ENCODE measurements around the gene MMP11.

The MMP11 gene

DNA sequence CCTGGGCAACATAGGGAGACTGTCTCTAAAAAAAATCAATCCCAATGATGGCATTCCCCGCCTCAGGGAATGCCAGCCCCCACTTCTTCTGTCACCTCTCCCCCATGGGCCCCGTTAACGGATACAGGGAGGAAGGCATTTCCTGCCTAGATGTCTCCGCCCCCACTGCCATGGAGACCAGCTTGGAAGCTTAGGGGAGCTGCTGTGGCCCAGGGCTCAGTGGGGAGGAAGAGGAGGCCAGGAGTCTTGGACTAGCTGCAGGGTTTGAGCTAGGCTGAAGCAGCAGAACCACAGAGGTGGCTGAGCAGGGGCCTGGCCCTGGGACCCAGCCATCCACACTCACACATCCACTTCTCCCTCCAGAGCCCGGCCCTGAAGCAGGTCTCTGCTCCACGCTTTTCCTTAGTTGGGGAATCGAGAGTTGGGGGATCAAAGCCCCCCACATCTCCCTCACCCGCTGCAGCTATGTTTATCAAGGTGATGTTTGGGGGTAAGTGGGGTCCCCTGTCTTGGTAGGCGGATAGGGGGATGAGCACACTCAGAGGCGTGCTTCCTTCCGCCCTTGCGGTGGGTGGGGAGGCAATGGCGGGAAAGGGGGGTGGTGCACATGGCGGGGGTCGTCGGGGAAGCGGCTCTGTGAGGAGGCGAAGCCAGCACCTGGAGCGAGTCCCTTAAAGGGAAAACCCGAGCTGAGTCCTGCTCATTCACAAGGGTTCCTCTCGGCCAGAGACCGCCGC lies 9.6 kb upstream of the MMP11 start, which contains the start of gene C22orf15:
C22orf15 (plus strand) TSS at position 149 of the 737 bp plus-strand sequence; CDS start at position 466, 317 bp downstream.
- no peak for TF ChIP-seq ZFX (IDR thresholded peaks at IDR 0.05; ENCODE audit: borderline replicate concordance)
- TF ChIP-seq, protein P1, sequence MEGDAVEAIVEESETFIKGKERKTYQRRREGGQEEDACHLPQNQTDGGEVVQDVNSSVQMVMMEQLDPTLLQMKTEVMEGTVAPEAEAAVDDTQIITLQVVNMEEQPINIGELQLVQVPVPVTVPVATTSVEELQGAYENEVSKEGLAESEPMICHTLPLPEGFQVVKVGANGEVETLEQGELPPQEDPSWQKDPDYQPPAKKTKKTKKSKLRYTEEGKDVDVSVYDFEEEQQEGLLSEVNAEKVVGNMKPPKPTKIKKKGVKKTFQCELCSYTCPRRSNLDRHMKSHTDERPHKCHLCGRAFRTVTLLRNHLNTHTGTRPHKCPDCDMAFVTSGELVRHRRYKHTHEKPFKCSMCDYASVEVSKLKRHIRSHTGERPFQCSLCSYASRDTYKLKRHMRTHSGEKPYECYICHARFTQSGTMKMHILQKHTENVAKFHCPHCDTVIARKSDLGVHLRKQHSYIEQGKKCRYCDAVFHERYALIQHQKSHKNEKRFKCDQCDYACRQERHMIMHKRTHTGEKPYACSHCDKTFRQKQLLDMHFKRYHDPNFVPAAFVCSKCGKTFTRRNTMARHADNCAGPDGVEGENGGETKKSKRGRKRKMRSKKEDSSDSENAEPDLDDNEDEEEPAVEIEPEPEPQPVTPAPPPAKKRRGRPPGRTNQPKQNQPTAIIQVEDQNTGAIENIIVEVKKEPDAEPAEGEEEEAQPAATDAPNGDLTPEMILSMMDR (IDR thresholded peaks at IDR 0.05), result no peak
- no peak within 1 kb of the TSS for H3K27ac ChIP-seq

DNA sequence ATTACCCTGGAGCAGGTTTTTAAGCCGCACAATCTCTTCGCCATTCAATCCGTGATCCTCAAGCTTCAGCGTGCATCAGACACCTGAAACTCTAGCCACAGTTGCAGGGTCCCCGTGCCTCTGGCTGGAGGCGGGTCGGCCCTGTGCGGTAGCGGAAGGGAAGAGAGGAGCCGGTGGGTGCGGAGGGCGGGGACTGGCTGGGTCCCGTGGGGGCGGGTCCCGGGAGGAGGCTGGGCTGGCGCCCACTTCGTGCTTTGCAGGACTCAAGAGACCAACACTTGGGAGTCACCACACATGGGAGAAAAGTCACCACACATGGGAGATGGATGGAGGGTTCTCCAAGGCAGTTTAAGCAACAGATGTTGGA lies 9.1 kb upstream of the MMP11 start:
- H3K27ac ChIP-seq, result no peak overlapping the region
- TF ChIP-seq ZFX (IDR thresholded peaks at IDR 0.05; ENCODE audit: borderline replicate concordance), result no peak
- TF ChIP-seq, protein P1 (IDR thresholded peaks at IDR 0.05), result no peak

DNA sequence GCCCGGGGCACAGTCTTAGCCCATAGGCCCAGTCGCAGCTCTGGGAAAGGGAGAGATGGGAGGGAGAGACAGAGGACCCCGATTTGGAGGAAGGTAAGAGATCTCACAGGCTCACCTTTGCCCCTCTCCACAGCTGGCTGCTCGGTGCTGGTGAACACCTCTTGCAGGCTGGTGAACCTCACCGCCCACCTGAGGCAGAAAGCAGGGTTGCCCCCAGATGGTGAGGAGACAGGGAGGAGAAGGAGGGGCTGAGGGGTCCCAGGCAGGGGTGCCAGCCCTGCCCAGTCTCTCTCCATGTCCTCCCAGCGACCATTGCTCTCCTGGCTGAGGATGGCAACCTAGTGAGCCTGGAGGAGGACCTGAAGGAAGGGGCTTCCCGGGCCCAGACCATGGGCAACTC lies 8.7 kb upstream of the MMP11 start:
- TF ChIP-seq ZFX (IDR thresholded peaks at IDR 0.05; ENCODE audit: borderline replicate concordance), result no peak
- TF ChIP-seq, protein P1 (IDR thresholded peaks at IDR 0.05), result no peak
- H3K27ac ChIP-seq, result peak overlapping the region; percentile 29; the same call in 1 of the 2 replicates

DNA sequence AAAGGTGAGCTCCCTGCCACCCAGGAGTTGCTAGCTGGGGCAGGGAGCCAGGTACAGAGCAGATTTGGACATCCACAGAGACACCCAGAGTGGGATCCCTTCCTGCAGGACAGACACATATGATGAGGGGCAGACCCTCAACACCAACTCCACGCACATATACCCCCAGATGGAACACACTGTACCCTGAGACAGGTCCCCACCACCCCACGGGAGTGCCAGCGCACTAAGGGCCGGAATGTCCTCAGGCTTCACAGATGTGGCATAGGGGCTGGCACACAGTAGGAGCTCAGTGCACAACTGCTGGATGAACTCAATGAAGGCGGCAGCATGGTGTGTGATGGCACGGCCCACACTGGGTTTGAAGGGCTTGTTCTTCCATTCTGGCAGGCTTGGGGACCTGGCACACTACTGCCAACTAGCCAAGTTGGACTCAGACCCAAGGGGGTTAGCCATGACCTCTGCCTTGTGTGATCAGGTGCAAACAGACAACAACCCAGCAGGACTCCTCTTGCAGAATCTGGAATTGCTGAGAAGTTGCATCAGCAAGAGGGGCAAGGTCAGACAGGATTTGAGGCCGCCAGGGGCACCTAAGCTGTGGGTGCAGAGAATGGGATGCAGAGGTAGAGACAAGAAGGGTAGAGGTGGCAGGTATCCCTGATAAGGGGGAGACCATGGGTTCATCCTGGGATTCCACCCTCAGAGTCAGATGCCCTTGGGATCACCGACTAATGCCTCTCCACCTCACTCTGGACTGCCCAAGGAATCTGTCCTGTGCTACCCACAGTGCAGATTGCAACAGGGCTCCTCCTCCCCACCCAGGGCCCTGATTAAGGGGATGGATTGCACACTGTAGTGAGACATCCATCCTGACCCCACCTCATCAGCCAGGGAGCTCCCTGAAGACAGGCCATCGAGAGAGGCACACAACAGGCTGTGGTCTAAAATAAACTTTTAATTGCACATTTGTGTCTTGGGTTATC lies 7.5 kb upstream of the MMP11 start:
- TF ChIP-seq, protein P1 (IDR thresholded peaks at IDR 0.05), result no peak
- no peak for TF ChIP-seq ZFX (IDR thresholded peaks at IDR 0.05; ENCODE audit: borderline replicate concordance)
- H3K27ac ChIP-seq, result peak overlapping the region; percentile 29; the same call in 1 of the 2 replicates

DNA sequence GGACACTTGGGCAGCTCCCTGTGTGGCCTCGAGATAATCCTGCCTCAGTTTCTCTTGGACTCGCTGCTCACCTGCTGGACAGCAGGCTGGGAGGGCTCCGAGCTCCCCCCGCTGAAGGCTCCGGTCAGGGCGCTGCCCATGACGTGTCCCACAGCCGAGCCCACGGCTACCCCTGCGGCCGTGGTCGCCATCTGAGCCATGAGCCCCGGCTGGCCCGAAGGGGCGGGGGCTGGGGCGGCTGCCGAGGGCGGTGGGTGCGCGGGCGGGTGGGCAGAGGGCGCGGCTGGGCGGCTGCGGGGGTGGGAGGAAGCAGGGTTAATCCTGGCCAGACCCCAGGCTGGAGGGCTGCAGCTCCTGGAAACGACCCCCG lies 5.4 kb upstream of the MMP11 start:
- peak overlapping the region; percentile 82 for H3K27ac ChIP-seq
- TF ChIP-seq ZFX (IDR thresholded peaks at IDR 0.05; ENCODE audit: borderline replicate concordance), result no peak

DNA sequence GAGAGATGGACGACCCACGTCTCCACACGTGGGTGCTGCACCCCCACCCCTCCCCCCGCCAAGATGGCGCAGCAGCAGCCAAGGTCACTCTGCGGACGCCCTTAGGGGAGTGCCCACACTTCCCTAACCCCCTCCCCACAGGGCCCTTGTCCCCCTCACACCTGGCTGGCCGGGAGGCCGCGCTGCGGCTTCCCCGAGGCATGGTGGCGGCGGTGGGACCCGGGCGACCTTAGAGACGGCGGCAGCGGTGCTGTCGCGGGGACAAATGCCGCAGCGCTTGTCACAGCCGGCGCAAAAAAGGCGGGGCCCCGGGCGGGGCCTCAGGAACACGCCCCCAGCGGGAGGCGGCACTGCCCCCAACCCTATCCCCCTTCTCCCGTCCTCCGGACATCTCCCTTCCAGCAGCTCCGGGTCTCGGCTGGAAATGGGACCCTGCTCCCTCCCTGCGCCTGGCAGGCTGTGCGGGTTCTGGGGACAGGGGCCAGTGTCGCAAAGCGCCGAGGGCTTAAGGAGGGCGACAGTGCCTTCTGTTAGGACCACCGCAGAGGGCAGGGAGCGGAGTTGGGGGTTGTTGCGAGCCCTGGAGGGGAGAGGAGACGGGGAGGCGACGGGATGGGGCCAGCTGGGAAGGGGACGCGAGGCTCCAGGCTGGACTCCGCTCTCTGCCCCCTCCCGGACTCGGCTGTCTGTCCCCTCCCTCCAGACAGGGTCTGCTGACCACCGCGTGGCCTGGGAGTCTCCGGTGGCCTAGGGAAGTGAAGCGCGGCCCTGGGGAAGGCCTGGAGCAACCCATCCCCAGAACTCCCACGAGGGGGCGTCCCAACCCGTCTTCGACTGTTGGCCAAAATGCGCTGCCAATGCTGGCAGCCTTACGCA lies 4.7 kb upstream of the MMP11 start, which contains the start of gene CHCHD10:
CHCHD10 (minus strand) TSS at position 300 of the 876 bp plus-strand sequence; CDS start at position 202, 98 bp downstream.
- TF ChIP-seq, protein P1 (IDR thresholded peaks at IDR 0.05), result peak; percentile 84
- no peak for TF ChIP-seq ZFX (IDR thresholded peaks at IDR 0.05; ENCODE audit: borderline replicate concordance)
- H3K27ac ChIP-seq, result peak within 1 kb of the TSS; percentile 82
